Colon (tissue), 2 donors: ENCODE measurements around the gene NEMP1.
A peak's percentile ranks its signal among the peaks of the same experiment; 100 is the strongest.
"Not testable (repeated sequence)": the region's sequence is repeated elsewhere in the genome, so short reads cannot be mapped to it uniquely, and the experiment has no call there.

Source experiments
- FAIRE-seq: peaks from 2 replicates; lab custom pipeline; 2012; peaks lifted over from hg19 to GRCh38; lab: Jason Lieb, UNC
- donor health status: control.
- donor health status: control.

The NEMP1 gene, protein sequence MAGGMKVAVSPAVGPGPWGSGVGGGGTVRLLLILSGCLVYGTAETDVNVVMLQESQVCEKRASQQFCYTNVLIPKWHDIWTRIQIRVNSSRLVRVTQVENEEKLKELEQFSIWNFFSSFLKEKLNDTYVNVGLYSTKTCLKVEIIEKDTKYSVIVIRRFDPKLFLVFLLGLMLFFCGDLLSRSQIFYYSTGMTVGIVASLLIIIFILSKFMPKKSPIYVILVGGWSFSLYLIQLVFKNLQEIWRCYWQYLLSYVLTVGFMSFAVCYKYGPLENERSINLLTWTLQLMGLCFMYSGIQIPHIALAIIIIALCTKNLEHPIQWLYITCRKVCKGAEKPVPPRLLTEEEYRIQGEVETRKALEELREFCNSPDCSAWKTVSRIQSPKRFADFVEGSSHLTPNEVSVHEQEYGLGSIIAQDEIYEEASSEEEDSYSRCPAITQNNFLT

DNA sequence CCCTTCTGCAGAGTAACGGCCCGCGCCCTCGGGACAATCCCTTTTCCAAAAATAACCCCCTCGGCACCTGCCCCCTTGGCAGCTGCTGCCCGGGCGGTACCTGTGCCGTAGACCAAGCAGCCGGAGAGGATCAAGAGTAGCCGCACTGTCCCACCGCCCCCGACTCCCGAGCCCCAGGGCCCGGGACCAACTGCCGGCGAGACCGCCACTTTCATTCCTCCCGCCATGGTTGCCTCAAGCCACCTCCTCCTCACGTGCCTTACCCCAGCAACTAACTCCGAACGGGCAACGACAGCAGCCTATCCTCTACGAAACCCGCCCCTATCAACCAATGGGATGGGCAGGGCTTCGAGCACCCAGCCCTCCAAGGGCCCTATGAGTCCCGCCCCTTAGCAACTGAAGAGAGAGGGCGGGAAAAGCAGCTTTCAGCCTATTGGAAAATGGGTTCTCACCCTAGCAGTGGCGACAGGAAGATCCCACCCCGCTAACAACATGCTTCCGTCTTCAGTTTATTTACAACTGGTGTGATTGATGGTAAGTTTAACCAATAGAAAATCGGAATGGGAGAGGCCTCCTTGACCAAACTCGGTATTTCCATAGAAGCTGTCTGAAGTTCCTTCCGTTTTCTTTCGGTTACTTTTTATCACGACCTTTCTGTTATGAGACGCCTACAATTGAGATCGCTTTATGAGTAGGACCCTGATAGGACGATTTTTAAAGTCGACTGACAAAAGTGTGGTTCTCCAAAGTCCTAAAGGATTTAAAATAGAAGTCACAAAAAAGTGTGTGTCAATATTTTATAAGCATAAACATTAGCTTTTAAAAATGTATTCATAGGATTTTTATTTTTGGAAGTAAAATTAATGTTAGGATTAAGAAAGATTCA, at the start of gene NEMP1:
NEMP1 (minus strand) TSS at position 273 of the 886 bp plus-strand sequence; CDS start at position 227, 46 bp downstream.
- peak; percentile 95 for FAIRE-seq

DNA sequence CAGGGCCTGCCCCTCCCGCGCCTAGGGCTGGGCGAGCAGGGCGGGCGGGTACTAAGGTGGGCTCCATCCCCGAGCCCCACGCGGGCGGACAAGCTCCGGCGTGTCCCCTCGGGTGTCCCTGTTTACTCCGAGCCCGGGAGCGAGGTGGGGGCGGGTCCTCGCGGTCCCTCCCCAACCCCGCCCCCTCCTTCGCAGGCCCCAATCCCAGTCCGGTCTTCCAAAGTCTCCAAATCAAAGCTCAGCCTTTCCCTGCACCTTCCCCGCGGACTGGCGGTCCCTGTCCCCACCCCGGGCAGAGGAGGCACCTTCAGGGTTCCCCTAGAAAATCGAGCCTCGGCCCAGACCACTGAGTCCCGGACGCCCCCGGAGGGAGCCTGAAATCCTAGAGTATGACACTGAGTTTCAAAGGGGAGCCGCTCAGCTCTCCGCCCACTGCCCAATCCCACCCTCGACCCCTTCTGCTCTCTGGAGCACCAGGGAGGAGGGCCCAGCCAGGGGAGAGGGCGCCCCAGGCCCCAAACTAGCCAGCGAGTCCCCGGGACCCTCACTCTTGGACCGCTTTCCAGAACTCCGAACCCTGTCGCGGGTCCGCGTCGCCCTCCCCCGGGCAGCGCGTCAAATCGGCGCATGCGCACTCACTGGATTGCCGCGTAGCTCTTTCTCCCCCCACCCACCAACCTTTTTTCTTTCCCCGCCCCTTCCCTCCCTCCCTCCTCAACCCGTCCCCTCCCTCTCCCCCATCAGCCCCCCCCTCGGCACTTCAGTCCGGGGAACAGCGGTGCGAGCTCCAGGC, 49.3 kb upstream of the NEMP1 start, which contains the start of gene LRP1:
LRP1 (plus strand) TSS at position 758 of the 793 bp plus-strand sequence. CDS start 482 bp downstream, outside the sequence.
- no peak for FAIRE-seq

DNA sequence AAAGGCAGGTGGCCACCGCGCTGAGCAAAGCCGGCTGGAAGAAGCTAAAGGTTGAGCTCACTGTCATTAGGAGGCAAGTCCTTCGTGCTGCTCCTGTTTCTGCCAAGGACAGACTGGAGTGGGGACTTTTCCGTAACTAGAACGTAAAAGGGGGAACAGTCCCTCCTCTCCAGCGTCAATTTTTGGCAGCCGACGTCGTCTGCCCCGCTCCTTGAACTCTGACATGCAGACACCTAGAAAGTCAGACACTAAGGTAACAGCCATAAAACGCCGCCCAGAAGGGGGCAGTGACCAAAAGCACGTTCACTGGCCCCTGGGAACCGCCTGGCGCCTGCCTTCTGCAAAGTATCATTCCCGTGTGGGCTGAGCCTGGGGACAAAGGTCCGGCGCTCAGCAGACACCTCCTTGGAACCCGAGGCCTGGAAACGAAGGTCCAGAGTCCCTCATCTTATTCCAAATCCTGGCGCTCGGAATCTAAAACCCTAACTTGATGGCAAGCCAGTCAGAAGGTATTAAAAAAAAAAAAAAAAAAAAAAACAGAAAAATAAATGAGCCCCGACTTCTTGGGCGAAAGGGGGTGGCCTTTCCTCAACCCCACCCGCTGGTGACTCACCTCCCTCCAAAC, 48.6 kb upstream of the NEMP1 start:
- FAIRE-seq: no peak

DNA sequence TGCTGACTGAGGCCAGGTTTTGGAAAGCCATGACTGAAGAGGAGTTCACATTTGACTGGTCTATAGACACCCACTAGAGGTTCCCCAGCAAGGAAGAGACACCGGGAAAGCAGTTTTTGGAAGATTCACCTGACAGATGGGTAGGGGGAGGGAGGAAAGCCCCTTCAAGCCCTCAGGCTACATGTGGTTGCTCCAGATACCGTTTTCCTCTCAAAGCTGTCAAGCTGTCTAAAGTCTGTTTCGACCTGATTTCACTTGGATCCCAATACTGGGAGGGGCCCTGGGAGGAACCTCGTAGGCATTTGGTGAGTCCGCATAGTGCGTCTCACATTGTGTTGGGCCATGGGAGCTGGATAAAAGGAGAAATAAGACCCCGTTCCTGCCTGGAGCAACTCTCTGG, 48.0 kb upstream of the NEMP1 start:
- FAIRE-seq: no peak

DNA sequence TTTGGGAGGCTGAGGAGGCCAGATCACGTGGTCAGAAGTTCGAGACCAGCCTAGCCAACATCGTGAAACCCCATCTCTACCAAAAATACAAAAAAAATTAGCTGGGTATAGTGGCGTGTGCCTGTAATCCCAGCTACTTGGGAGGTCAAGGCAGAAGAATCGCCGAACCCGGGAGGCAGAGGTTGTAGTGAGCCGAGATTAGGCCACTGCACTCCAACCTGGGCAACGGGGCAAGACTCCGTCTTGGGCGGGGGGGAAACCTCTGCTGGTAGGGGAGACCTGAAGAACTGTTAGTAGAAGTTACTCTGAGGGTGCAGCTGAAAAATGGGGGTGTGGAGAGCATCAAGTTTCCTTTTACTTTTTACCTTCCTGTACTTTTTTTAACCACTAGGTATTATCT, 47.5 kb upstream of the NEMP1 start:
- no peak for FAIRE-seq

DNA sequence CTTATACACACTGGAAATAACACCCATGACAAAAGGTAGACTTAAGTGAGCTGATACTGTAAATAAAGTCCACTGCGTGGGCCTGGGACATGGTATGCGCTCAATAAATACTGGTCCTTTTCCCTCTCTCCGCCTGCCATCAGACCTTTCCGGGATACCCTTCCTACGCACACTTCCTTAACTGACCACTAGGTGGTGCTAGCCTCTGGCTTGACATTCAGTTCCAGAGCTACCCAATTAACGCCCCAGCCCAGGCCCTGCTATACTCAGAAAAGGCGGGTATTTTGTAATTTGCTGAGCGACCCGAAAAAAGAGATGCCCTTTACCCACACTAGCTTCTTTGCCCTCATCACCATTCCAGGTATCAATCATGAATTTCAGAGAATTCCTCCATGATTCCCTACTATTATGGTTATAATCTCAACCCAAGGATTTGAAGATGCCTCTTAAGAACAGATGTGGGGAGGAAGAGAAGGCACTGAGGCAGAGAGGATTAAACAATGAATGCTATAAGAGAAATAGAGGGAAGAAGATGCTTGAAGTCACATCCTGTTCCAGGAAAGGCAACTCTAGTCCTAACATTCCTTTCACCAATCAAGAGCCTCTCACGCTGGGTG, 45.8 kb upstream of the NEMP1 start:
- FAIRE-seq: no peak

DNA sequence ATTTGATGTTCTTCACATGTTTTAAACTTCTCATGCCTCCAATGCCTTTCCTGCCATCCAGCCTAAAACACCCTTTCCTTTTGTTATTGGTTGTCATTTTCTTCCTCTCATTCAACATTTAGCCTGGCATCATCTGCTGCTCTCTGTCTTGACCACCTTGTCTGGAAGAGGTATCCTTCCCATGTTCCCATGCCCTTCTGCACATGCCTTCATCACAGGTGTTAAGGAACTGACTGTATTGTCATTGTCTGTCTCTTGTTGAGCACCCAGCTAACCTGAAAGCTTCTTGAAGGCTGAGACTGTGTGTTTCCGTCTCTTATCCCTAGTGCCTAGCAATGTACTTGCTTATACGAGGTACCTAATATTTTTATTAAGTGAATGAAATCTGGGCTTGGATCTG, 45.2 kb upstream of the NEMP1 start:
- FAIRE-seq: no peak

DNA sequence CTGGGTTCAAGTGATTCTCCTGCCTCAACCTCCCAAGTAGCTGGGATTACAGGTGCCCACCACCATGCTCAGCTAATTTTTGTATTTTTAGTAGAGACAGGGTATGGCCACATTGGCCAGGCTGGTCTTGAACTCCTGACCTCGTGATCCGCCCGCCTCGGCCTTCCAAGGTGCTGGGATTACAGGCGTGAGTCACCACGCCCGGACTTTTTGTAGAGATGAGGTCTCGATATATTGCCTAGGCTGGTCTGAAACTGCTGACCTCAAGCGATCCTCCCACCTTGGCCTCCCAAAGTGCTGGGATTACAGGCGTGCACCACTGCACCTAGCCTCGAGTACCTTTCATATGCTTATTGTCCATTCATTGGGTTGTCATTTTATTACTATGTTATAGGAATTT, 42.1 kb upstream of the NEMP1 start:
- FAIRE-seq: not testable (repeated sequence)

DNA sequence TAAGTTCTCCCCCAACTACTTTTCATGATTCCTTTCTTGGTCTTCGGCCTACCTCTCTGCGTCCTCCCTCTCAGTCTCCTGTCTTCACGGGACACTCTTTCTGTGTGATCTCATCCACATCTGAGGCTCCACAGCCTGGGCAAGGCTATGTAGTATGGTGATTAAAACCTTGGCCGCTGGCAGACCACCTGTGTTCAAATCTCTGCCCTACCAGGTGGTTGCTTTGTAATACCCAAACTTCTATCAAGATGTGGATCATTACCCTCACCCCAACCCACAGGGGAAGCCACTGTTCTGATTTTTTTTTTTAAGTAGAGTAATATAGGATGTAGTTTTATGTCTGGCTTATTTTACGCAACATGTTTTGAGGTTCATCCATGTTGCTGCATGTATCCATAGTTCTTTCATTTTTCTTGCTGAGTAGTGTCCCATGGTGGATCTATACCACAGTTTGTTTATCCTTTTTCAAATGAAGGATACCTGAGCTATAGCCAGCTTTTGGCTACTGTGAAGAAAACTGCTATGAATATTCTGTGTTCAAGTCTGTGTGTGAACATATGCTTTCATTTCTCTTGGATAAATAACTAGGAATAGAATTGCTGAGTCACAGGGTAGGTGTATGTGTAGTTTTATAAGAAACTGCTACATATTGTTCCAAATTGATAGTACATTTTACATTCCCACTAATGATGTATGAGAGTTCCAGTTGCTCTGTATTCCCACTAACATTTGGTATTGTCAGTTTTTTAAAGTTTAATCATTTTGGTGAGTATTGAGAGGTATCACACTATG, 40.9 kb upstream of the NEMP1 start:
- no peak for FAIRE-seq

DNA sequence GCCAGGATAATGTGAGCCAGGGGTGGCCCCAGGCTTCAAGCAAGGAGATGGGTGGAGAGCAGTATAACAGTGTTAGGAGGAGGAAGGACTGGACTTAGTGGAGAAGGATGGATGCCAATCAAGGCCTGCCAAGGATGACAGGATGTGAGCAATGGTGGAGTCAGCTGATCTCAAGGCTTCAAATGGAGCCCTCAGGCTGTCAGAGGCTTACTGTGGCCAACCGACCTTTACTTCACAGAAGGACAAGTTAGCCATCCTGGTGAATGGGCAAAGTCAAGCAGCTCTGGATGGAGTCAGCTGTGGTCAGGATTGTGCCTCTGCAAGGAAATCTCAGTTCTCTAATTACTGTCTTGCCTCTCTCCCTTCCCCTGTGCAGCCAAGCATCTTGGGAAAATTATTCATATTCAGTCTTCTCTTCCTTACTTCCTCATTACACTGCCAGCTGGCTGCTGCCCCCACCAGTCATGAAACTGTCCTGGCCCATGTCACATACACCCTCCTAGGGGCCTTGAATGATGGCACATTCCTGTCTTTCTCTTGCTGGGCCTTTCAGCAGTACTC, 40.2 kb upstream of the NEMP1 start:
- no peak for FAIRE-seq

DNA sequence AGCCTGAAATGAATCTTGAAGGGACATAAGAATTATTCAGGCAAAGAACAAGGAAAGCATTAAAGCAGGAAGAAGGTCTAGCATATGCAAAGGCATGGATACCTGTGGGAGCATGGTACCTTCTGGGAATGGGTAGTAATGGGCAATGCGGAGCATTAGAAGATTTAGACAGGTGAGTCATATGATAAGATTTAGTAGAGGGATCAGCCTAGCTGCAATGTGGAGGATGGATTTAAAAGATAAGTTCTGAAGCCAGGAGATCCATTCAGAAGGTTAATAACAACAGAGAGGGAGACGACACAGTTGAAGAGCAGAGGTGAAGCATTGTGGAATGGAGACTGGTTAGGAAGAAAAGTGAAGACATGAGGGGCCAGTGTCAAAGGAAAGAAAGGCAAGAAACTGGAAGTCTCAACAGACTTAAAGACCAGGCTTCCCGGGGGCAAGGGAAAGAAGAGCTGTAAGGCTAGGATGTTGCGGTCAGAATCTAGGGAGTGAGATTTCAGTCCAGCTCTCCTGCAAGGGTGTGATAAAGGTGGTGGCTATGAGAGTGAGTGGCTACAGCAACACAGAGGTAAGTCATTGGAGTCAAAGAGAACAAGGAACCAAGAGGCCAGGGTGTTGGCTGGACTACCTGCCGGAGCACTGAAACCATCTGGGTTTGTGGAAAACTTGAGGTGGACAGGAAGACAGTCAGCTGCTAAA, 38.1 kb upstream of the NEMP1 start:
- FAIRE-seq: no peak

DNA sequence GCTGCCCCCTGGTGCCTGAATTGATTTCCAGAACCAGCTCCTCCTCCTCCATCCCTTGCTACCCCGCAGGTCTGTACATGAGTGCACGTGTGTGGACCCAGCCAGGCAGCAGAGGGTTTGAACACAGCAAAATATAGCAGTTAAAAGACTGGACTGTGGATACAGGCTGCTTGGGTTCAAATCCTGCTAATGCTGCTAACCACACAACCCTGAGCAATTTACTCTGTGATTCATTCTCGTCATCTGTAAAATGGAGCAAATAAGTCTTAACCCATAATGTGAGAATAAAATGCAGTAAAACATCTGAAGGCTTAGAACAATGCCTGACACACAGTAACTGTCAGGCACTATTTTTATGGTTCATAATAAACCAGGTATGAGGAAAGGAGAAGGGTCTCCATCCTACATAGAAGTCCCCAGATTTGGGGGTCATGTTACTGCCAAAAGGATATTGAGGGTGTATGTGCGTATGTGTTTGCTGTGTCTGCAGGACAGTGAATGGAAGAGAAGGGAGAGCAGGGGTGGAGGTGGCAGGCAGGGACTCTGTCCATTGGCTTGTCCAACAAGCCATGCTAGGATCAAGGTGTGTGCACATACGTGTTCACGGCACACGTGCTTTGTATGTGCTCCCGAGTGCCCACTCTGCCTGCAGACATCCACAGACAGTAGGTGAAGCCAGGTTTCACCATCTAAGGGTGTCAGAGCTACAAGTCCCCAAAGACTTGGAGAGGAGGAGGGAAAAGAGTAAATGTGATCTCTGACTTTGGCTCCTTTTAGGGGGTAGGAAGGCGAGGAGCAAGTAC, 34.1 kb upstream of the NEMP1 start:
- FAIRE-seq: no peak

DNA sequence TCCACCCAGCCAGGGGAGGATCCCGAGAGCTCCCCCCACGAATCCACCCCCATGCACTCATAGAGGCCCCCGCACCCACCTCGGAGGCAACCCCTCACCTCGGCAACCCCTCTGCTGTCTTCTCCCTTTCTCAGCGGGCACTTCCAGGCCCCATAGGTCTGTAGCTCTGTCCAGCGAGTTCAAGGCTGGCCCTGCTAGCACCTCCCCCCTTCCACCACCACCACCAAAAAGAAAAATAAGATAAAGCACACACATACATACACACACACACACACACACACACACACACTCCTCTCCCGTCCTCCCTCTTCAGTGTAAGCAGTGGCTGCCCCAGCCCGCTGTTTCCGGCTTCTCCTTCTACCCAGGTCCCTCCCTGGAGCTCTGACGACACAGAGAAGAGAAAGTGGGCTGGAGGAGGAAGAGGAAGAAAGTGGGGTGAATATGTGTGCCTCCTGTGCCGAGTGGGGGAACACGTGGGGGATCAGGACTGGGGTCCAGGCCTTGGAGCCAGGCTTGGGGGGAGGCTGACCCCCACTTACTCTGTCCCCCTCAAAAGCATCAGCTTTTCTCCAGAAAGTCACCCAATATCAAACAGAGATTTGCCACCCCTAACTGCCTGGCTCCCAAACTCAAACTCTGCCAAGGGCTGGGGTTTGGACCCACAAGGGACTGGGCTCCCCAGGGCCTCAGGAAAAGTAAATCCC, 32.6 kb upstream of the NEMP1 start, which contains the start of gene STAT6:
STAT6 (minus strand) TSS at position 332 of the 704 bp plus-strand sequence. CDS start 3,084 bp downstream, outside the sequence.
- FAIRE-seq: no peak

DNA sequence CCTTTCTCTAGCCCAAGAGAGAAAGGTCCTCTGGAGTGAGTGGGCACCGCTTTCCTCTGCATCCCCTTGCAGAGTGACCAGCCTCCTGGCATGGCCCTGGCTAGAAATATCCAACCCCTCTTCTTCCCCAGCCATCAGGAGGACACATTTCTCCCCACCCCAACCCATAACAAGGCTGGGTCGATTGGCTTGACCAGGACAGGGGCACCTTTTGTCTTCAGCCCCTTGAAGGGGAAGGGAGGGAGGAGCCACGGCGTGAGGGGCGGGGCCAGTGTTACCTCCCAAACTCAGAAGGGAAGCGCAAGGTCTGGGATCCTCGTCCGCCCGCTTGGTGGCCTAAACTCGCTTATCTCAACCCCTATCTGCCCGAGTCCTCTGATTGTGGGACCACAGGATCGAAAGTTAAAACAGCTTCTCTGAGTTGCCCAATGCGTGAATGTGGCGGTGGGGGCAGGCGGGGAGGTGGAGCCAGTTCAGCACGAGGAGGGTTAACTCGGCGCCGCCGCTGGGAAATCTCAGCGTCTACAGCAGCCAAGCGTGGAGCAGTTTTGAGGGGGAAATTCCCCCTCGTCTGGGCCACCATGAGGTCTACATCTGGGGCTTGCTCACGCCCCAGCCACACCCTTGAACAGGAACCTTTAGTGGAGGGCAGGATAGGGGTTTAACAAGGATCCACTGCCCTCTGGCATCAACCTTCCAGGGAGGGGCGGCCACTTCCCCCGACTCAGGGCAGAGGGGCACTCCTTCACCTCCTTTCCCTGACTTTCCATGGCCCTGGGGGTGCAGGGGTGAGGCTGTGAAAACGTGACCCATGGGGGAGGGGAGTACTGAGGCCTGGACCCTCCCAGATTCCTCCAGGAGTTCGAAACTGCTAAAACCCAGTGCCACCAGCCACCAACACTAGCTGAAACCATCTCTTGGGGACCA, 31.8 kb upstream of the NEMP1 start:
- FAIRE-seq: no peak

DNA sequence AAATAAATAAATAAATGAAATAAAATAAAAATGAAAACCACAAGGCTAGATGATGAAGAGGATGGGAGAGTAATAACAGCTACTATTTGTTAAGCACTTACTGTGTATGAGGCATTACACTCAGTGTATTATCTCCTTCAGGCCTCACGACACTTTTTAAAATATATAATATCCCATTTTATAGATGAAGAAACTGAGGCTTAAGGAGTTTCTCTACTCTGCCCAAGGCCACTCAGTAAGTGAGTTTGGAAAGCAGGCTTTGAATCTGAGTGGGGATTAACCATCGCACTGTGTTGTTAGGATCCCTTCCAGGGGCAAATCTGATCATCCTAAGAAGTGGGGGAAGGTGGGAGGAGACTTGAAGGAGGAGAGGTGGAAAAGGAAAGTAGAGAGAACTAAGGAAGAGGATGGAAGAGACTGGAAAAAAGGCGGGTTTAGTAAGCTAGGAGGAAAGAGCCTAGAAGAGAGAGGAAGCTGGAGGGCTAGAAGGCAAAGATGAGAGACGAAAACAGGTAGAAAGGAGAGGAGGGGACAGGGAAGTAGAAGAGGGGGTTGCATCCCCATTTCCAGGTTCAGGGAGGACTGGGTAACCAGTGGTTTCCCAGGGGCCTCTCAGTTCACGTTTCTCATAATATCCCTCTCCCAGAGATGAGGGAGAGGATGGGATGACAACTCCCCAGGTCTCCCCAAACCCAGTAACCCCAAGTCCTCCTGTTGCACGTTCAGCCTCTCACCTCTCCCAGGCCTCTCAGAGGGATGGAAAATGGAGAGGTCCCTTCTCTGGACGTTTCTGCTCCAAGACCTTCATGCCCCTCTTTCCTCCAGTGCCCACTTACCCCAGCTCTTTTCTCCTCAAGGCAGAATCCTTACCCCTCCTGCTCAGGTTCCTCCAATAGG, 30.9 kb upstream of the NEMP1 start:
- no peak for FAIRE-seq
